Skeletal muscle tissue (tissue), 4 donors: ENCODE data around the gene SLC24A3. TPM values are rescaled to one million over a fixed set of nuclear protein-coding genes. Genes with fewer than 3 reads are reported as not detected.

Experiments
- H3K27ac ChIP-seq: one replicate; pipeline ENCODE4 v1.7.0; 2013; ENCODE audit warnings: mild to moderate bottlenecking, low read depth, low read length, inconsistent platforms
- H3K27me3 ChIP-seq, 3 donors: one replicate each; pipeline ENCODE4 v1.7.0; 2013; ENCODE audit warnings: low read length in 3 of 3; ENCODE audit not compliant: control insufficient read depth in 3 of 3, insufficient read depth in 3 of 3
- H3K36me3 ChIP-seq, 3 donors: one replicate each; pipeline ENCODE4 v1.7.0; 2013; ENCODE audit warnings: low read length in 3 of 3; ENCODE audit not compliant: control insufficient read depth in 3 of 3, insufficient read depth in 3 of 3
- H3K4me1 ChIP-seq, 3 donors: one replicate each; pipeline ENCODE4 v1.7.0; 2013; ENCODE audit warnings: low read length in 3 of 3, mild to moderate bottlenecking in 3 of 3; ENCODE audit not compliant: control insufficient read depth in 3 of 3, insufficient read depth in 3 of 3
- H3K4me3 ChIP-seq, 3 donors: one replicate each; pipeline ENCODE4 v1.7.0; 2013; ENCODE audit warnings: low read length in 3 of 3
- H3K9ac ChIP-seq, 3 donors: one replicate each; pipeline ENCODE4 v1.7.0; 2013; ENCODE audit warnings: low read length in 3 of 3, mild to moderate bottlenecking in 3 of 3, moderate library complexity in 2 of 3, low read depth in 1 of 3
- H3K9me3 ChIP-seq, 3 donors: one replicate each; pipeline ENCODE4 v1.7.0; 2013; ENCODE audit warnings: low read length in 3 of 3; ENCODE audit not compliant: control insufficient read depth in 3 of 3
- total RNA-seq: library from RNA; depleted of rRNA; stranded (reverse); fragments of >200 nt; gene quantifications from one replicate; pipeline ENCODE4 v1.2.3, GENCODE V29; 2014
- donor health status: Osteomylitis.

SLC24A3 gene
- total RNA-seq, 1 donor from 2014 or later: 15.7 TPM

DNA sequence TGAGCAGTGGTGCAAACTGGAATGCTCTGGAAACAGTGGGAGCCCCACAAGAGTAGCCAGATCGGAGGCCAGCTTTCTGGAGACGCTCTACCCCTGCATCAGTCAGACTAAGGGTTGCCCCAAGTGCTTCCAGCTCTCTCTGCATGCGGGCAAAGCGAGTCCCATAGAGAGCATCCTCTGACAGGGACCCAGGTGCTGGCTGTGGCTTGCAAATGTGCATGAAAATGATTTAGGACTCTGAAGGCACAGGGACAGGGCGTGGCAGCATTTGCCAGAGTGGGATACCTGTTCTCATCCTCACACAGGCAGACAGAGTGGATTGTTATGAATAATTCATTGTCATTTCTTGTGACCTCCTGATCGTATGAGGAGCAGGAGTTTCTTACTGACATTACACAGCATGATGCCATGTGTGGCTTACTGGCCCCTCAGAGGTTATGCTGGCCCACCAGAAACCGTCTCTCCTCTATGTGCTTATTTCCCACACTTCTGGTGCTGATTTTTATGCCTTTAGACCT, 555.9 kb downstream of the SLC24A3 start:
- Histone ChIP-seq H3K4me1 (peaks cover 17 to 38% (median 18%) of the 10 kb centered on the region in 3 donors), H3K36me3 (no peaks in the 10 kb centered on the region), H3K27me3 (no peaks in the 10 kb centered on the region), H3K27ac (peak overlapping the region; percentile 74), H3K9ac (no peak overlapping the region), H3K4me3 (no peak overlapping the region), H3K9me3 (no peaks in the 10 kb centered on the region)

- peak overlapping the region; percentile 74 for H3K27ac ChIP-seq
- no peak overlapping the region for H3K9ac ChIP-seq
- H3K27me3 ChIP-seq: no peaks in the 10 kb centered on the region
- no peaks in the 10 kb centered on the region for H3K36me3 ChIP-seq
- no peaks in the 10 kb centered on the region for H3K9me3 ChIP-seq
- peaks cover 21 to 47% (median 25%) of the 10 kb centered on the region in 3 donors for H3K4me1 ChIP-seq
- H3K4me3 ChIP-seq: peak overlapping the region in 1 of 3 donors; percentile 41
Measured at GRCh38 chr20:19769507-19769906, 557.1 kb downstream of the SLC24A3 start.

- no peaks in the 10 kb centered on the region for H3K27me3 ChIP-seq
- H3K9ac ChIP-seq: no peak overlapping the region
- H3K36me3 ChIP-seq: no peaks in the 10 kb centered on the region
- H3K9me3 ChIP-seq: no peaks in the 10 kb centered on the region
- H3K27ac ChIP-seq: no peak overlapping the region
- H3K4me3 ChIP-seq: no peak overlapping the region
- peaks cover 28 to 55% (median 34%) of the 10 kb centered on the region in 3 donors for H3K4me1 ChIP-seq
Measured at GRCh38 chr20:19770375-19770774, 557.9 kb downstream of the SLC24A3 start.

DNA sequence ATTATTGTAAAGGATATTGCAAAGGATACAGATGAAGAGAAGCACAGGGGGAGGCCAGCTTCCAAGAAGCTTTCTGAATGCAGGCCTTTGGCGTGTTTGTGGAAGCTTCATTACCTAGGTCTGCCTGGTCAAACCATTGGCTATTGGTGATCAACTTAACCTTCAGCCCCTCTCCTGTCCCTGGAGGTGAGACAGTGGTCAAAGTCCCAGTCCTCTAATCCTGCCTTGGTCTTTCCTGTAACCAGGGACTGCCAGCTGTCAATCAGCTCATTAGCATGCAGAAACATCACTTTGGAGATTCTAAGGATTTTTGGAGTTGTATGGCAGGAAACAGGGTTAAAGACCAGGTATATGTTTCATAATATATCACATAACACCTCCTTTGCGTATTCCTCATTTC, 558.6 kb downstream of the SLC24A3 start:
- Histone ChIP-seq H3K4me3 (no peak overlapping the region), H3K27ac (no peak overlapping the region), H3K9me3 (no peaks in the 10 kb centered on the region), H3K4me1 (peaks cover 33 to 59% (median 40%) of the 10 kb centered on the region in 3 donors), H3K27me3 (no peaks in the 10 kb centered on the region), H3K9ac (no peak overlapping the region), H3K36me3 (no peaks in the 10 kb centered on the region)
